Calu3 (cell line): ENCODE data around the gene CYP2W1. TPM values are rescaled to one million over a fixed set of nuclear protein-coding genes. Genes with fewer than 3 reads are reported as not detected.
"Not testable (repeated sequence)": the region's sequence is repeated elsewhere in the genome, so short reads cannot be mapped to it uniquely, and the experiment has no call there.

Experiments used
- BruUV-seq: library from RNA; stranded (reverse); fragments of 400-500 nt; replicated peaks from 2 replicates; lab custom pipeline; 2021; lab: Mats Ljungman, UMichigan
- CTCF ChIA-PET: fragments of 300-600 bp; sonication (Branson Sonifier 250); formaldehyde crosslinking; loops from one replicate; lab custom pipeline; 2022; ENCODE audit warnings: antibody characterized with exemption; lab: Charles Lee
- DNase-seq: peaks from one replicate; pipeline ENCODE4 v3.0.0; 2022
- H3K27ac Mint-ChIP-seq: one replicate; pipeline ENCODE4 v1.8.0; 2022; ENCODE audit warnings: mixed read lengths; ENCODE audit not compliant: unreplicated experiment
- H3K27me3 Mint-ChIP-seq: one replicate; pipeline ENCODE4 v1.8.0; 2022; ENCODE audit warnings: mixed read lengths; ENCODE audit not compliant: unreplicated experiment
- H3K36me3 Mint-ChIP-seq: one replicate; pipeline ENCODE4 v1.8.0; 2022; ENCODE audit warnings: mild to moderate bottlenecking, moderate library complexity, mixed read lengths; ENCODE audit not compliant: insufficient read depth, unreplicated experiment
- H3K4me1 Mint-ChIP-seq: one replicate; pipeline ENCODE4 v1.8.0; 2022; ENCODE audit warnings: mild to moderate bottlenecking, low read depth, mixed read lengths; ENCODE audit not compliant: unreplicated experiment
- H3K4me3 Mint-ChIP-seq: one replicate; pipeline ENCODE4 v1.8.0; 2022; ENCODE audit warnings: mild to moderate bottlenecking, low read depth, moderate library complexity, mixed read lengths; ENCODE audit not compliant: unreplicated experiment
- H3K9me3 Mint-ChIP-seq: one replicate; pipeline ENCODE4 v1.8.0; 2022; ENCODE audit warnings: low read depth, mixed read lengths; ENCODE audit not compliant: unreplicated experiment
- CTCF ChIP-seq: fragments of 200-600 bp; IDR thresholded peaks from one replicate; pipeline ENCODE4 v1.8.0; 2022; ENCODE audit warnings: antibody characterized with exemption; ENCODE audit not compliant: unreplicated experiment
- intact Hi-C: fragments of 100-400 bp; cut with micrococcal nuclease; formaldehyde crosslinking; loops from one replicate; pipeline ENCODE4 v1.10.0; 2022; ENCODE audit not compliant: unreplicated experiment
- total RNA-seq: library from RNA; stranded (reverse); gene quantifications from 2 replicates; pipeline ENCODE4 v1.2.3, GENCODE V29; 2022

The CYP2W1 gene
- total RNA-seq, 1 experiment from 2014 or later = 0.71 TPM

DNA sequence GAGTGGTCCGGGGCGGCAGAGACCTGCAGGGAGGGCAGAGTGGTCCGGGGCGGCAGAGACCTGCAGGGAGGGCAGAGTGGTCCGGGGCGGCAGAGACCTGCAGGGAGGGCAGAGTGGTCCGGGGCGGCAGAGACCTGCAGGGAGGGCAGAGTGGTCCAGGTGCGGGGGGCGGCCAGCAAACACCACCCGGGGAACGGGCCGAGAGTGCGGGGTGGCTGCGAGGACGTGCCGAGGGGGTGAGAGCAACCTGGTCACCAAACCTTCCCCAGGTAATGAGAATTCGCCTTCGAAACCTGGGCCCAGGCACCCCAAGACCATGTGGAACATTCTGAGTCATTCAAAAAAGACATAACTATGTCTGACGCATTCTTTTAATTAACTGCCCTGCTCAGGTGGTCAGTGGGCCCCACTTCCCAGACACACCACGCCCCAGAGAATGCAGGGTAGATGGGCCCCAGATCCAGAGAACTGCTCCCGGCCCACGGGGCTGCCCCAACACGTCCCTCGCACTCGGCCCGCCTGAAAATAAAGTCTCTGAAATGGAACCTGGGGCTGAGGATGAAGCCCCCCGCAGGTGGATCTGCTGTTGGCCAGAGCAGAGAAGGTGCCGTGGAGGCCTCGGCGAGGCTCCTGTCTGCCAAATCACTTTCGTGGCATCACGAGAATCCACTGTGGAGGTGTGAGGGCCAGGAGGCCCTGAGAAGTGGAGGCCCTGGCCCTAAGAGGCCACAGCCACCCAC is 48.9 kb downstream of the CYP2W1 start:
- no peak for TF ChIP-seq CTCF
- intact Hi-C loops = no loop called here
- Mint-ChIP-seq H3K36me3 (peaks cover 45% of the 10 kb centered on the region), H3K27ac (no peak overlapping the region), H3K4me3 (no peak overlapping the region), H3K4me1 (peaks cover 9% of the 10 kb centered on the region), H3K27me3 (no peaks in the 10 kb centered on the region), H3K9me3 (no peaks in the 10 kb centered on the region)
- no TSS peak for BruUV-seq
- CTCF ChIA-PET = no interaction called here
- no peak for DNase-seq

DNA sequence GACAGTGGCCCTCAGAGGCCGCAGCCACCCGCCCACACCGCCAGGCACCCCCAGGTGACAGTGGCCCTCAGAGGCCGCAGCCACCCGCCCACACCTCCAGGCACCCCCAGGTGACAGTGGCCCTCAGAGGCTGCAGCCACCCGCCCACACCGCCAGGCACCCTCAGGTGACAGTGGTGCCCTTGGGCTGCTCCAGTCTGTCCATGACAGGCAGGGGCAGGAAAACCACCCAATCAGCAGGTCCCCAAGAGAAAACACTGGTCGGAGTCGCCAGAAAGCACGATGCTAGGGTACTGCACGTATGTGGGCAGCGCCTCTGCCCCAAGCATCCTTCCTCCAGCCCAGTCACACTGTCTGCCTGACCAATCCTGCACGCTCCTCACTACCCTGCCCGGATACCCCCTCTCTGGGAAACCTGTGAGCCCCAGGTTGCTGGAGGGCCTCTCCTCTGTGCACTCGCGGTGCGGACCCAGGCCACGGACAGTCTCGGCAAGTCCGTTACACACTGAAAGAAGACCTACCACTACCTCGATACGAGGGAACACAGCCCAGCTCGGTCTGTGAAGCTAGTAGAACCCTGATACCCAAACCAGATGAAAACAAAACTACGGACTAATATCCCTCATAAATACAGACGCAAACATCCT is 49.7 kb downstream of the CYP2W1 start:
- no peak overlapping the region for H3K4me3 Mint-ChIP-seq
- peaks cover 38% of the 10 kb centered on the region for H3K36me3 Mint-ChIP-seq
- H3K27ac Mint-ChIP-seq = no peak overlapping the region
- intact Hi-C loops = no loop called here
- no peak for TF ChIP-seq CTCF
- H3K9me3 Mint-ChIP-seq = no peaks in the 10 kb centered on the region
- H3K4me1 Mint-ChIP-seq = peaks cover 1% of the 10 kb centered on the region
- no peak for DNase-seq
- BruUV-seq = no TSS peak
- CTCF ChIA-PET = no interaction called here
- H3K27me3 Mint-ChIP-seq = no peaks in the 10 kb centered on the region

- Mint-ChIP-seq H3K27me3 (no peaks in the 10 kb centered on the region), H3K4me1 (no peaks in the 10 kb centered on the region), H3K9me3 (no peaks in the 10 kb centered on the region), H3K36me3 (peaks cover 30% of the 10 kb centered on the region), H3K4me3 (no peak overlapping the region), H3K27ac (no peak overlapping the region)
- TF ChIP-seq CTCF = no peak
- DNase-seq = no peak
- intact Hi-C loops = no loop called here
- no TSS peak for BruUV-seq
- CTCF ChIA-PET = interaction anchor here (0.7 kb wide), 1 partner anchor 119 kb away, joined by 4 read pairs; no protein-coding TSS in a partner anchor
Measured at GRCh38 chr7:1033546-1034145, 50.7 kb downstream of the CYP2W1 start.

DNA sequence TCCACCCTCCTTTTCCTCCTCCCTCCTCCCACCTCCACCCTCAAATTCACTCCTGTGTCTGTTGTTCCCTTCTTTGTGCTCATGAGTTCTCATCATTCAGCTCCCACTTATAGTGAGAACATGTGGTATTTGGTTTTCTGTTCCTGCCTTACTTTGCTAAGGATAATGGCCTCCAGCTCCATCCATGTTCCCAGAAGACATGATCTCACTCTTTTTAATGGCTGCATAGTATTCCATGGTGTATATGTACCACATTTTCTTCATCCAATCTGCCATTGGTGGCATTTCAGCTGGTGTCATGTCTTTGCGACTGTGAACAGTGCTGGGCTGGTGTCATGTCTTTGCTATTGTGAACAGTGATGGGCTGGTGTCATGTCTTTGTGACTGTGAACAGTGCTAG is 51.8 kb downstream of the CYP2W1 start:
- CTCF ChIA-PET = interaction anchor here (0.6 to 0.7 kb wide), 2 partner anchors 31 to 154 kb away, joined by 4 to 5 read pairs; no protein-coding TSS in a partner anchor
- H3K27me3 Mint-ChIP-seq = not testable (repeated sequence)

GRCh38 chr7:1036164-1036928 is 53.4 kb downstream of the CYP2W1 start:
- BruUV-seq, H3K4me1 Mint-ChIP-seq, H3K4me3 Mint-ChIP-seq, DNase-seq, H3K9me3 Mint-ChIP-seq, H3K27me3 Mint-ChIP-seq, intact Hi-C loops, H3K27ac Mint-ChIP-seq: not testable (repeated sequence)
- peaks cover 12% of the 10 kb centered on the region for H3K36me3 Mint-ChIP-seq
- CTCF ChIA-PET = interaction anchor here (0.6 kb wide), 1 partner anchor 377 kb away, joined by 3 read pairs; no protein-coding TSS in a partner anchor

More for the DNA sequence above, 51.8 kb downstream of the CYP2W1 start:
- H3K4me1 Mint-ChIP-seq, H3K9me3 Mint-ChIP-seq, H3K27ac Mint-ChIP-seq, DNase-seq, H3K4me3 Mint-ChIP-seq, BruUV-seq, intact Hi-C loops: not testable (repeated sequence)
- H3K36me3 Mint-ChIP-seq = peaks cover 20% of the 10 kb centered on the region
